Stimulated activated CD4-positive, alpha-beta T cell treated with anti-CD3 and anti-CD28 coated beads, Interleukin-15, amount 100 ng/mL, for 48 hours (primary cell): ENCODE results near the gene BAZ2B.
"Not testable (repeated sequence)": the region's sequence is repeated elsewhere in the genome, so short reads cannot be mapped to it uniquely, and the experiment has no call there.

Experiments
- DNase-seq, 2 donors: peaks; one replicate each; pipeline ENCODE4 v3.0.0-alpha.2; 2020; ENCODE audit warnings: low read depth in 2 of 2

Gene BAZ2B

DNA sequence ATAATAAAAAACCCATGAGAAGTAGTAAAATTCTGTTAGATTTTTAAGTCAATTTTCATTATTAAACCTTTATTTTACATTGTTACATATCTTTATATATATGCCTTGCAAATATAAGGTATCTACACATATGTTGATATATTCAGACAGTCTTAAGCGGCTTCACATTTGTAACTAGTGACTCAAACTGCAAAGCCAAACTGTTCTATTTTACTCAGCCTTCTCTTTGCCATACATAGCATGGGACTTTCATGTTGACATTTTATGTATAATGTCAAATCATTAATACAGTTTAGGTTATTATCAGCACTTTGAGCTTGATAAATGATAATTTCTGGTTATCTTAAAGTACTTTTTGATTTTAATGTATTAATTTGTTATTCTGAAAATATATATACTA lies 204.9 kb downstream of the BAZ2B start:
- DNase-seq = no peak

DNA sequence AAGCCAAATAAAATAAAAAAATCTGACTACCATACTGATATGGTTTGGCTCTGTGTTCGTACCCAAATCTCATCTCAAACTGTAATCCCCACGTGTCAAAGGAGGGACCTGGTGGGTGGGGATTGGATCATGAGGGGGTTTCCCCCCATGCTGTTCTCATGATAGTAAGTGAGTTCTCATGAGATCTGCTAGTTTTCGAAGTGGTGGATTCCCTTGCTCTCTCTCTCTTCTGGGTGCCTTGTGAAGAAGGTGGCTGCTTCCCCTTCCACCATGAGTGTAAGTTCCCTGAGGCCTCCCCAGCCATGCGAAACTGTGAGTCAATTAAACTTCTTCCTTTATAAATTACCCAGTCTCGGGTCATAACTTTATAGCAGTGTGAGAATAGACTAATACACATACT lies 206.1 kb downstream of the BAZ2B start:
- DNase-seq = no peak

DNA sequence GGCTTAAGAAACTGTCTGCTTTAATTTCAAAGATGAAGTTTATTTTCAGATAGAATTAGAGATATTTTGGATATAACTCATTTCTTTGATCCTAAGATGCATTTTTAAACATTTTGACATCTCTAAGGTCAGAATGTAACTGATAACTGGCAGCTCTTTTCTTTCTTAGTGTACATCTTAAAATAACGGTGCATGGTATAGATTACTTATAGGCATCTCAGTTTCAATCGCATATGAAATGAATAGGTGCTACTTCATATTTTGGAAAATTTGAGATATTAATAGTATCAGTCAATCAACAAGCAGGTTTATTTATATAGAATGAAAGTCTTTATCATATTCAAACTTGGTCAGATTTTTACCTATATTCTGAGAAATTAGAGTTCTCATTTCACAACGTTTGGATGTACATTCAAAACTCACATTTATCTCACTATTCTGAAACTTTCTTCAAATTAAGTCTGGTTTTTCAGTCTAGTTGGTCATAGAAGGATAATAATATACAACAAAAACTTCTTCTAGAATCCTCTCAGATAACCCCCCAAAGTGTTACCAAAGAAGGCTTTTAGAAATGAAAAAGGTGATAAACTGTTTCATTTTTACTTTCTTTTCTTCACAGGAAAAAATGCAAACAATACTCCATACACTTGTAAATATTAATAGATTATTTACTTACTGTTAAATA lies 207.1 kb downstream of the BAZ2B start:
- DNase-seq = no peak

DNA sequence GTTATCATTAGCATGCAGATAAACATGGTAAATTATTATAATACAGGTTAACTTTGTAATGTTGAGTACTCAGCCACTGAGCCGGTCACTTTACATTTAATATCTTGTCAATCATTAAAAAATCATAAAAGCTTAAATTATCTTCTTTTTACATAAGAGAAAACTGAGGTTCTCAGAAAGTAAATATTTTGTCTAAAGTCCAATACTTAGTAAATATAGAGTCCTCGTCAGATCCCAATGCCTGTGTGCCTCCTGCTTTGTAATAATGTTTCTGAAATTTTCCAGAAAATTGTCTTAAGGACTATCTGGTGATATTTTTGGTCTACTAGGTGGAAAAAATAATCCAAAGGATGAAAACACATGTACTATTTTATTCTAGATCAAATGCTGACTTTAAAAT lies 213.6 kb downstream of the BAZ2B start:
- DNase-seq = no peak

DNA sequence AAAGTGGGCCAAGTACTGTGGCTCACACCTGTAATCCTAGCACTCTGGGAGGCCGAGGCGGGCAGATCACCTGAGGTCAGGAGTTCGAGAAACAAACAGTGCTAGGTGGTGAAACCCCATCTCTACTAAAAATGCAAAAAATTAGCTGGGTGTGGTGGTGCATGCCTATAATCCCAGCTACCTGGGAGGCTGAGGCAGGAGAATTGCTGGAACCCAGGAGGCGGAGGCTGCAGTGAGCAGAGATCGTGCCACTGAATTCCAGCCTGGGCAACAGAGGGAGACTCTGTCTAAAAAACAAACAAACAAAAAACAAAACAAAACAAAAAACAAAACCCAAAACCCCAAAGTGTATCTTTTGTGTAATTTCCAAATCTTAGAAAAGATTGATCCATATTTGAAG lies 214.2 kb downstream of the BAZ2B start:
- DNase-seq = not testable (repeated sequence)

DNA sequence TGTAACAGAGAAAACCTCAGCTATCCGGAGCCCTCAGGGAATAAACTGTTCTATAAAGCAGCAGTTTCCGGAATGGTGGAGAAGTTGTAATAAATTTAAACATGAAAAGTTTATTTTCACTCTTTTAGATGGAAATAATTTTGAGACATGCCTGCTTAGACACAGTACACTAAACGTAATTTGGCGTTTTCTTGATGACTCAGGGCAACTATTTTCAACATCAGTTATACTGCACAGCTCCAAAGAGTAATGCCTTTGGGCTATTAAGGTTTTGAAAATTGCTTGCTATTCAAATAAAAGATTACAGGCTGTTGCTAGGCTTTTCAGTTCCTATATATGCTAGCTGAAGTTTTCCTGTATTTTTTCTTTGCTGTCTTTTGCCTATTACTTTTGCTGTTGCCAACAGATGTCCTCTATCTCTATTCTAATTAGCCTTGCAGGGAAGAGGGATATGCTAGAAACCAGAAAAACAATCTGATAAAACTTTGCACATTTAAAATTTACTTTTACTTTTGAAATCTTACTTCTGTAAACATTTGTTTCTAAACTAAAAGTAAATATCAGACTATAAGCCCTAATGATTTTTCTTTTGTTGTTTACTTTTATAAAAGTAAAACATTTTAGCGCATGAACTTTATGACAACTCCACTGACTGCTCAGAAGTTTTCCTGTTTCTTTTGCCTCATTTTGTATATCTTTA lies 216.5 kb downstream of the BAZ2B start:
- DNase-seq = no peak

DNA sequence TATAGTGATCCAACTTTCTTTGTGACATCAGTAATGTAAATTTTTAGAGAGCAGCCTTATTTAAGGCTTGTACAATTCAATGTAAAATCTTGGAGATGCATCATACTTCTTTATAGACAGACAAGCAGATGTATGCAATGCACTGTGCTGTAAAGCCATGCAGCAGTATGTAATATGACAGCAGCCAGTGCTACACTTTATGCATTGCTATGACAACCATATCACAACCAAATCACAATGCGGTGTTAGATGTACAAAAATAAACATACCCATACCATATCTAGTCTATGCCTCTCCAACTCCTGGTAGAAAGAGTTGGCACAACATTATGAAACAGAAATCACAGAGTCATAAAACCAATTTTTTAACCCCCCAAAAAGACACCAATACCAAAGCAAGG lies 219.5 kb downstream of the BAZ2B start:
- DNase-seq = no peak

DNA sequence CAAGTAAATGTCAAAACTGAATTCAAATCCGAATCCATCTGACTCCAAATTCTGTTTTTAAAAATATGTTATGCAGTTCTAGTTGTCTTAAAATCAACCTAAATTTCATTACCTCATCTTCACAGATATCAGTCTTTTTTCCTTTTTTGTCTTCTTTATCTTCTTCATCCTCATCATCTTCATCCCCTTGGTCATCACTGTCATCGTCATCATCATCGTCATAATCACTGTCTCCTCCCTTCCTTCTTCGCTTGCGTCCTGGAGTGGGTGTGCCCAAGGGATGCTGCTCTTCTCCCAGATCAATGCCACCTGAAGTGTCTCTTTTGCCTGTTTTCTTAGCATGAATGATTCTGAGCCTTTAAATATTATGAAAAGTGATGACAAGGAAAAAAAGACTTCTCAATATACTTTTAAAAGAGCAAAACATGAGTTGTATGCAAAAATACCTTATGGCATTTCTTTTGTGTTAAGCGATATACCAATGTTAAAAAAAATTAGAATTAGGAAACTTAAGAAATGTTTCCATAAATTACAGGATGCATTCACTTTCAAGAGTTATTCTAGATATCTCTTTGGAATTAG lies 233.8 kb downstream of the BAZ2B start:
- DNase-seq = no peak

DNA sequence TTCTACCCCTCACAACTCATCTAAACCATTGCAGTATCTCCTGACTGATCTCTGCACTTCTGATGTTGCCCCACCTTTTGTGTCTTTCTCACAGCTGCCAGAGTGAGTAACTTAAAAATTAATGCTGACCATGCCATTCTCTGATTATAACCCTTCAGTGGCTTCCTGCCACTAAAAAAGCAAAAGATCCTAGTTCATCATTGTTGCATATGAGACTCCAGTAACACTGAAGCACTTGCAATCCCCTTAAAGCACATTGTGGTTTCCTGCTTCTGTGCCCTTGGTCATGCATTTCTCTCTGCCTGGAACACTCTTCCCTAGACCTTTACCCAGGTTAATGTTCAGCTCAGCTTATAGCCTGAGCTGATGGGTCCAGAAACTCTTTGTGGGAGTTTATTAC lies 234.8 kb downstream of the BAZ2B start:
- DNase-seq = no peak

DNA sequence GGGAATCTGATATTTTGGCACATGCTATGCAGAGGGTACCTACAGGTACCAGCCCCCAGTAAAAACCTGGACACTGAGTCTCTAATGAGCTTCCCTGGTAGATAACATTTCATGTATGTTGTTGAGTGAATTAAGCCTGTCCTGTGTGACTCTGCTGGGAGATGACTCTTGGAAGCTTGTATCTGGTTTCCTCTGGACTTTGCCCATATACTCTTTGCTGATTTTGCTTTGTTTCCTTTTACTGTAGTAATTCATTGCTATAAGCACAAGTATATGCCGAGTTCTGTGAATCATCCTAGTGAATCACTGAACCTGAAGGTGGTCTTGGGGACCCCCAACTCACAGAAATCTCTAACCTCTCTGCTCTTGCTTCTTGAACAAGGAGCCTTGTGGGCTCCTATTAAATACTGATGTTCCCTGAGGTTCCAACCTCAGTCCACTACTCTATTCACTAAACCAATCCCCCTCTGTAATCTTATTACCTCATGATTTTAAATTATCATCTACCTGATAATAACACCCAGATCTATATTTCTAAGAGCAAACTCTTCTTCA lies 235.6 kb downstream of the BAZ2B start:
- no peak for DNase-seq

DNA sequence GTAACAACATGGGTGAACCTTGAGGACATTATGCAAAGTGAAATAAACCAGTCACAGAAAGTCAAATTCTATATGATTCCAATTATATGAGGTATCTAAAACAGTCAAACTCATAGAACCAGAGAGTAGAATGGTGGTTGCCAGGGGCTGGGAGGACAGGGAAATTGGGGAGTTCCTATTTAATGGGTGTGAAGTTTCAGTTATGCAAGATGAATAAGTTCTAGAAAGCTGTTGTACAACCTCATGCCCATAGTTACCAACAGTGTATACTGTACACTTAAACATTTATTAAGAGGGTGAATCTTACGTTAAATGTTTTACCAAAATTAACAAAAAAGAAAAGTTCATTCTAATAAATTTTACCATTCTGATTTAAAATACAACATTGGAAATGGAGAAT lies 237.2 kb downstream of the BAZ2B start:
- no peak for DNase-seq

DNA sequence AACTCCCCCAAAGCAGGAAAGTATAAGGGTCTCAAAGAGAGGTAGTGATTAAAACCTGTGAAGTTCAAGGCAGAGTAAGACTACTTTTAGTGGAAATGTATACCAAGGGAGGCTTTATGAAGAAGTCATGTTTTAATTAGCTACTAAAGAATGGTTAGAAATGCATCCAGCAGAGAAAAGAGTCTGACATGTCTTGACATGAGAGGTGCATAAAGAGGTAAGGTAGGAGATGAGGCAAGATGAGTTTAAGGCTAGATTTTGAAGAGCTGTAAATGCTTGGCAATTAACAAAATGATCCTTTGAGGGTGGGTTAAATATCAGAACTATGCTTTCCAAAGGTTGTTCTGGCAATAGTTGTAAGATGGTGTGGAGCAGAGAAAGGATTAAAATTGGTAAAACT lies 241.1 kb downstream of the BAZ2B start:
- DNase-seq = no peak

DNA sequence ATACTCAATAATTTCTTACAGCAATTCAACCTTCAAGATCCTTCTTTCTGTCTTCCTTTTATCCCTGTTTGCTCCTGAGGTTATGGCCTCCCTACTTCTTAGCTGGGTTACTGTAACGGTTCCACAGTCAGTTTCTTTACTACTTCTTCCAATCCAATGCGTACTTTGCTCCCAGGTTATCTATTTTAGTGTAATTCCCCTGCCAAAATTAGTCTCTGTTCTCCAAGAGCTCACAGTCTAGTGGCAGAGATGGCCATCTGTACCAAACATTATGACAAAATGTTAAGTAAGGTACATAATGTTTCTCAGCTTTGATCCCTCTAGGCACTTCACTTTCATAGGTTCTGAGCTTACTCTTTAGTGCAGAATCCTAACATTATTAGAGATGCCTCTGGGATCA lies 244.8 kb downstream of the BAZ2B start:
- DNase-seq = no peak

DNA sequence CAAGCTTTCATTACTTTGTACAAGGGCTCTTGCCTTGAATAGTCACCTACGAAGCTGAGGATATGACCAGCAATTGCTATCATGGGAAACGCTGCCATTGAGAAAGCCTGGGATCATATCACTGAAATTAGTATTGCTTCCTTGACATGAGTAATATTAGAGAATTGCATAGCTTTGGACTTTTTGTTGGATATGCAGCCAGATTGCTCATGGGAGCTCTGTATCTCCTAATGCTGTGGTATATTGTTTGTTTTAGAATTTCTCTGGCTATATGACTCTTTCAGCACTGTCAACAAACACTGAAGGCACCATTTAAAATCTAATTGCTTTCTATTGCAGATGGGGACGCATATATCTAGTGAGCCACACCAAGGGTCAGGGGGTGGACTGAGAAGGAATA lies 249.8 kb downstream of the BAZ2B start:
- no peak for DNase-seq

DNA sequence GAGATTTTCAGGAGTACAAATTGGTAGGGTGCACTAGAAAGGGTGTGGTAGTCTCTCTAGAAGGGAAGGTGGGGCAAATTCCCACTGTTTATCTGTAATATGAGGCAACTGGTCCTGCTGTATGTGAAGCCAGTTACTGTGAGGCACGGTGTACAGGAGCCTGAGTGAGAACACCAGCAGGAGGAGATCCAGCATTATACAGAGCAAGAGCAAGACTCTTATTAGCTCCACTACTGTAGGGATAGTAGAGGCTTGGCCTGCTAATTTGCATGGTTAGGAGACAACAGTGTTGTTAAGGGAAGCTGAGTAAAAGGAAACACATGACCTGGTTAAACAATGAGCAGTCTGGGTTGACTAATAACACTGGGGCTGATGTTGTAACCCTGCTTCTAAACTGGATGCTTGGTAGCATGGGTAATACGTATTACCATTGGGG lies 253.5 kb downstream of the BAZ2B start:
- DNase-seq = no peak

DNA sequence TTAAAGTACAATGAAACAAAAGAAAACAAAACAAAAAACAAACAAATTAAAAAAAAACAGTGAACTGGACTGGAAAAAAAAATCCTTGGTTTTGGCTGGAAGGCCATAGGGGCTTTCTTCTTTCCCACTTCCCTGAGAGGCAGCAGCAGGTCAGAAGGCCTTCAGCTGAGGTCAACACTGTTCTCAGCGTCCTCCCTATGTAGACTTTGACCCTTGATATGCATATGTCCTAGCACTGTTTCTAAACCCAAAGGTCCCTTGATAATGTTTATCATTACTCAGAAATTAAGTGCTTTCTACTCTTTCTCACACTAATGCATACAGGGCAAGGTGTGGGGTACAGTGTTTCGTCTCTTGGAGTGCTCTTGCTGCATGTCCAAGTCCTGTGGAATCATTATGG lies 254.3 kb downstream of the BAZ2B start:
- DNase-seq = no peak

DNA sequence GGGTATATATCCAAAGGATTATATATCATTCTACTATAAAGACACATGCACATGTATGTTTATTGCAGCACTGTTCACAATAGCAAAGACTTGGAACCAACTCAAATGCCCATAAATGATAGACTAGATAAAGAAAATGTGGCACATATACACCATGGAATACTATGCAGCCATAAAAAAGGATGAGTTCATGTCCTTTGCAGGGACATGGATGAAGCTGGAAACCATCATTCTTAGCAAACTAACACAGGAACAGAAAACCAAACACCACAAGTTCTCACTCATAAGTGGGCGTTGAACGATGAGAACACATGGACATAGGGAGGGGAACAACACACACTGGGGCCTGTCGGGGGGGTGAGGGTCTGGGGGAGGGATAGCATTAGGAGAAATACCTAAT lies 254.7 kb downstream of the BAZ2B start:
- DNase-seq = not testable (repeated sequence)

DNA sequence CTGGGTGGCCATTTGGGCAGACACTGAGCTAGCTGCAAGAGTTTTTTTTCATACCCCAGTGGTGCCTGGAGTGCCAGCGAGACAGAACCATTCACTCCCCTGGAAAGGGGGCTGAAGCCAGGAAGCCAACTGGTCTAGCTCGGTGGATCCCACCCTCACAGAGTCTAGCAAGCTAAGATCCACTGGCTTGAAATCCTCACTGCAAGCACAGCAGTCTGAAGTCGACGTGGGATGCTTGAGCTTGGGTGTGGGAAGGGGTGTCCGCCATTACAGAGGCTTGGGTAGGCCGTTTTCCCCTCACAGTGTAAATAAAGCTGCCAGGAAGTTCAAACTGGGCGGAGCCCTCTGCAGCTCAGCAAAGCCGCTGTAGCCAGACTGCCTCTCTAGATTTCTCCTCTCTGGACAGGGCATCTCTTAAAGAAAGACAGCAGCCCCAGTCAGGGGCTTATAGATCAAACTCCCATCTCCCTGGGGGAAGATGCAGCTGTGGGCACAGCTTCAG lies 260.2 kb downstream of the BAZ2B start:
- no peak for DNase-seq

DNA sequence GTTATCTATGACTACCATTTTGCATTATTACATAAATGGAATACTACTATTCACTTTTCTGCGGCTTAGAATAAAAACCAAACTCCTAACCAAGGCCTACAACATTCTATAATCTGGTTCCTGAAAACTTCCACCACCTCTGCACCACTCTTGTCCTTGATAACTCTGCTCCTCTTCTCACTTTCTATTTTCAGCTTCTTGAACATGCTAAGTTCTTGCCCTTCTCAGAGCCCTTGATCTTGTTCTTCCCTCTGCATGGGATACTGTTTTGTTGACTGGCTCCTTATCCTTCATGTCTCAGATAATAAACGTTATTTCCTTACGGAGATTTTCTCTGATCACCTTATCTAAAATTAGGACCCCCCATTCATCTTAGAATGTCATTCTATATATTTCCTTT lies 264.4 kb downstream of the BAZ2B start:
- no peak for DNase-seq

DNA sequence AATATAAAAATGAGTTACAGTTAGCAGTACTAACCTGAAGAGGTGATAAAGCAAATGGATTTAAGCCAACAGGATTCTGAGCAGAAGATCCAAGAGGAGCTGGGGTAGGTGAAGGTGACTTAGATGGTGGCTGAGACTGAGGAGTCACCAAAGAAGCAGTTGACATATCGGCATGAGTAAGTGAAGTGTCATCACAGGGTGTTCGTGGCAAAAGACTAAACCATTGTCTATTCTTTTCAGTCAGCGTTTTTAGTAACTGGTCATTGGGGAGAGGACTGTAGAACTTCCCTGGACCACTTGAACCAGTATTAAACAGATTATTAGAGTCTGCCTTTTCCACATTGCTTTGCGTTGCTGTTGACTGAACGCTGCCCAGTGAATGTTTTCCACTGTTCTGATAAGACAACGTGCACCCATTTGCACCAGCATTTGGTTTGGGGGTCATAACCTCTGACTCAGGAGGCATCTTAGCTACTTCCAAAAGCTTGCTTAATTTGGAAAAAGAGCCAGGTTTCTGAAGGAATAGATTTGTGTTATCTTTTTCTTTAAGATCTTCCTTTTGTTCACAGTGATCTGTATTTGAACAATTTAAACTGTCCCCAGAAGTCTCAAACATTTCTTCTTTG lies 266.6 kb downstream of the BAZ2B start:
- no peak for DNase-seq

DNA sequence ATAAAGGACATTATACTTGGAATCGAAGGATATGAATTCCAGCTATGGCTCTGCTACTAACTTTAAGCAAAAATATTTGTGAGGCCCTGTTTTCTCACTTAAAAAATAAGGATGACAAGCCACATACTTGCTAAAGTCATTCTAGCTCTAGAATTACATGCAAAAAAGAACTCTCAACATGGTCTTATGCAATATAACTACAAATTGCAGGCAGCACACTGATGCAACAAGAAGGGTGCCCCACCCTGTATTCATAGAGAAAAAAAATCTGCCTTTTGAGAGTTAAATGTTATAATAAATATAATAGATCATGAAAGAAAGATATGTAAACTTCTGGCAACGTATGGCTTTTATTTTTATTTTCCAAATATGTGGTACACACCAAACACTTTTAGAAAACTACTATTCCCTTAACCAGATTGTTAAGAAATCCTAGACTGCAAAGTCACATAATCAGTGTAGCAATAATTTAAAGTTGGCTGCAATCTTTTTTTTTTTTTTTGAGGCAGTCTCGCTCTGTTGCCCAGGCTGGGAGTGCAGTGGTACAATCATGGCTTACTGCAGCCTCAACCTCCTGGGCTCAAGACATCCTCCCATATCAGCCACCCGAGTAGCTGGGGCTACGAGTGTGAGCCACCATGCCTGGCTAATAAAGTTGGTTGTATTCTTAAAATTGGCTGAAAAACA lies 289.6 kb downstream of the BAZ2B start:
- no peak for DNase-seq

DNA sequence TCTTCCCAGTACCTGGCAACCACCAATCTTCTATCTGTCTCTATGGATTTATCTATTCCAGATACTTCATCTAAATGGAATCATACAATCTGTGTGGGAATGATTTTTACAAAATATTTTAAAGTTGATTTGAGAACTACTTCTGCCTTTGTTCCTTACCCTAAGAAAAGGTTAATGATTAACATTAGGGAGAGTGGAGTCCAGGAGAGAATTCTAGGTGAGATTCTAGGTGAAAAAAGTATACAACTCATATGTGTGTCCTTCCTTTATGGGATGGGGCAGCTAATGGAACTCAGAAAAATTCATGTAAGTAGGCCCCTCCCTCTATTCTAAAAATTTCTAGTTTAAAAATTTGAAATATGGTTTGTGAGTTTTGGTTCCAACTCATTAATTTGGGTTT lies 293.9 kb downstream of the BAZ2B start:
- DNase-seq = no peak
